GM18498 (cell line): ENCODE measurements around the gene SMIM38.
"Not testable (repeated sequence)": the region's sequence is repeated elsewhere in the genome, so short reads cannot be mapped to it uniquely, and the experiment has no call there.

Experiments
- ATAC-seq: cut with Tn5 transposase; IDR thresholded peaks from one replicate; pipeline ENCODE4 v1.9.1; 2021; ENCODE audit warnings: mild to moderate bottlenecking, moderate library complexity; ENCODE audit not compliant: unreplicated experiment

SMIM38 gene

DNA sequence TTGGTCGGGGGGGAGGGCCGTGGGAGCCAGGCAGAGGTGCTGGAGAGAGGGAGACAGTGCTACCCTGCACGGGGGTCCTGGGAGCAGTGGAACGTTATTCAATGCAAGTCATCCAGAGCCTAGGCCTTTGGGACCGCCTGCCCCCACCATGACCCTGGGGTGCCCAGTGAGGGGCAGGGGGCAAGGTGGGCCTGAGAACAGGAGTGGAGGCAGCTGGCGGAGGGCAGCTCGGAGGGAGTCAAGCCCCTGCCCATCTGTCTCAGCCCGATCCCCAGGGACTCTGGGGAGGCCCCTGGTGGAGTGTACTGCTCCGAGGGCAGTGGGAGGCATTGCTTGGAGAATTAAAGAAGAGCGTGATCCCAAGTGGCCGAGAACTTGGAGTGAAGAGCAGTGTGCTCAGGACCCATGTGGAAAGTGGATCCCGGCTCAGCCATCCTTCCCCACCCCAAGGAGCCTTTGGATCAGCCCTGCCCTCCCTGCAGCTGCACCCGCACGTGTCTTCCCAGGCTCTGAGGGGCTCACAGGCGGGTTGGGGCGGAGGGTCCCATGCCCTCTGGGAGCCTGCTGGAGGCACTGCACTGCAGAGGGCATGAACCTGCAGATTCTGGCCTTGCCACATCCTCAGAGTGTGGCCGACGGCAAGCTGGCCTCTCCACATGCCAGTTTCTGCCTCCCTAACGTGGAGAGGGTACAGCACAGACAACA is 34.0 kb upstream of the SMIM38 start:
- no peak for ATAC-seq

DNA sequence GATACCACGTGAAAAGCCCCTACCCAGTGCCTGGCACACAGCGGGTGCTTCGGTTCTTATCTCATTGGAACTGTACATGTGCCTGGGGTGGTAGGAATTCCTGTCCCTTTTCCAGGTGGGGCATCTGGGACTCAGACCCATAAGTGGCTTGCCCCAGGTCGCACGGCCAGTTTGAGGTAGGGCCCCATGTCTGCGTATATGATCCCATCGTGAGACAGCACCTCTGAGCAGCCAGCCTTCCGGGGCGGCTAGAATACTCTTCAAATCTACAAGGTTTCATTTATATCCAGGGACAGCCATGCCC is 33.5 kb upstream of the SMIM38 start:
- ATAC-seq: no peak

DNA sequence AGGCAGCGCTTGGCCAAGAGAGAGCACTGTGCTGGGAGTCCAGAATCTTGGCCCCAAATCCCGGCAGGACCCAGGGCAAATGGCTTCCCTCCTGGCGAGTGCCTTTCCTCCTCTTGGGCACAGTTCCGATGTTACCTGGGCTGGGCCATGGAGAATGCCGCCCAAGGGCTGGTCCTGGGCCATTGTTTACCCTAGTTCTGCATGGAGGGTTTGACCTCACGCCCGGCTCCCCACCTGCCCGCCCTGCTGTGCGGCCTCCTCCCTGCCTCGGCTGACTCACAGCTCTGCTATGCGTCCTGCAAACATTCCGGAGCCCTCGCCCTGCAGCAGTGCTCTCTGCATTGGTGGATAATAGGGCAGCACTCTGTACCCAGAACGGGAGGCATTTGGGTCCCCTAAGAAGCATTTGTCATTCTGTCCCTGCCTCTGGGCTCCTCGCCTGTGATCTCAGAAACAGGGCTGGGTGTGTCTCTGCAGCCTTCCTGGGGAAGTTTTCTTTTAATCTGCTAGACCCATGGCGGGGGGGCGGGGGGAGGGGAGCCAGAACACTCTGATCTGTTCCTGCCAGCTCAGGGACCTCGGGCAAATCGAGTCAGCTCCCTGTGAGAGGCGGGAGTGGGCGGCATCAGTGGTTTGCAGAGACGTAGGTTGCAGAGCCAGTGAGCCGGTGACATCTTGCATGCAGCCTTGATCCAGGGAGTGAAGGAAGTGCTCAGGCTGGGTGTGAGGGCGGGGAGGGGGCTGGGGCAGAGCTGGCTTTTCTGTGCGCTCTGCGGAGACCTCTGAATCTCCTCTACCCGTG is 32.9 kb upstream of the SMIM38 start:
- ATAC-seq: no peak

DNA sequence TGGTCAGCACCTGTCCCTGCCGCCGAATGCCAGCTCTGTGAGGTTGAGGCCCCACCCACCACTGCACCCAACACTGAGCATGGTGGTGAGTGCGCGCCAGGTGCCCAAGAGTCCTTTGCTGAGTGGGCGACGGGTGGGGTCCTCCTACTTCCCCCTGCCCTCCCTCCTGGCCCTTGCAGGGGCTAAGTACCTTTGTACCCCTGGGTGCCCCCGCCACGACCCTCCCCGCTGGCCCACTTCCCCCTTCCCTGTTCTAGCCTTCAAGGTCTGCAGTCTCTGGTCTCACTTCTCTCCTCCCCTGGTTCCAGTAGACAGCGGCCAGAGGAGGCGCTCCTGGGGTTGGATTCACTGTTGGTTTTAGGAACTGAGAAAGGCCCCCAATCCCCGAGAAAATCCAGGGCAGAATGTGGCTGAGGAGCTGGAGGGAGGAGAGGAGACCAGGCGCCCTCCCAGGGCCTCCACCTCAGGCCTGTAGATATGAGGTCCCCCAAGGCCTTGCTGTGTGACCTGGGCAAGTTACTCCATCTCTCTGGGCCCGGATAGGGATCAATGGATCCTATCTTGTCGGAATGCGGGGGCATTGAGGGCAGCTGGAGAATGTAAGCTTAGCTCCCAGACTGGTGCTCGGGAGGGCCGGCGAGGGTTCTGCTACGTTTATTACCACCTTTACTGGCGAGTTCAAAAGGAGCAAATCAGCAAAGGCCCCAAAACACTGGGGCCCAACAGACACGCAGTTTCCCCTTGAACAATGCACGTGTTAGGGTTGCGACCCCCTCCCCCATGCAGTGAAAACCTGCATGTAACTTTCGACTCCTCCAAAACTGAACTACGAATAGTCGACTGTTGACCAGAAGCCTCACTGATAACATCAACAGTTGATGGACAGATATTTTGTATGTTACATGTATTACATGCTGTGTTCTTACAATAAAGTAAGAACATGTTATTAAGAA is 31.9 kb upstream of the SMIM38 start:
- no peak for ATAC-seq

DNA sequence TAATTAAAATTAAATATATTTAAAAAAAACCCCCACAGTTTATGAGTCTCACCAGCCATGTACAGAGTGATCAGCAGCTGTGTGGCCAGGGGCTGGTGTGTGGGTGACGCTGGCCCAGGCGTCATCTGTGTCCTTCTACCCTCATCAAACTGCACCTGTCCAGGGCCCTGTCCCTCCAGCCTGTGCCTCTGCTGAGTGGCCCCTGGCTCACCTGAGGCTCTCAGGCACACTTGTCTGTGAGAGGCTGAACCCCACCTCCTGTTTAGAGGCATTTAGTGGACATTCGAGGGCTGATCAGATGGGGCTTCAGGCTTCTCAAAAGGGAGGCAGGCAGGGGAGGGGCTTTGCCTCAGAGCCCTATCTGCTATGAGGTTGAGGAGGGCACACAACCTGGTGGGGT is 29.9 kb upstream of the SMIM38 start:
- ATAC-seq: no peak

DNA sequence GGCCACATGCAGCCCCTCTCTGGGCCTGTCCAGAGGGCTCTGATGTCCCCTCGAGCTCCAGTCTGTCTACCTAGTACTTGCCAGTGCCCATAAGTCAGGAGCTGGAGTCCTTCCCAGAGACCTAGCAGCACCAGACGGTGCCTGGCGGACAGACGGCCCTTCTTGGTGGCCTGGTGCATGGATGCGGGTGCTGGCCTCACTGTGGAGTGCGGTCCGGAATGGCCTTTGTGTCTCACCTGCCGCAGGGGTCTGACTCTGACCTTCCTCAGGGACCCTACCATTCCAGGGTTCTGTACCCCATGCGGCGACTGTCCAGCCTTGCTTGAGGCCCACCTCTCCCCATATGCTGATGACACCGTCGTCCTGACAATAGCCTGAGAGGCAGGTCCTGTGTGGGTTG is 29.4 kb upstream of the SMIM38 start:
- ATAC-seq: no peak

DNA sequence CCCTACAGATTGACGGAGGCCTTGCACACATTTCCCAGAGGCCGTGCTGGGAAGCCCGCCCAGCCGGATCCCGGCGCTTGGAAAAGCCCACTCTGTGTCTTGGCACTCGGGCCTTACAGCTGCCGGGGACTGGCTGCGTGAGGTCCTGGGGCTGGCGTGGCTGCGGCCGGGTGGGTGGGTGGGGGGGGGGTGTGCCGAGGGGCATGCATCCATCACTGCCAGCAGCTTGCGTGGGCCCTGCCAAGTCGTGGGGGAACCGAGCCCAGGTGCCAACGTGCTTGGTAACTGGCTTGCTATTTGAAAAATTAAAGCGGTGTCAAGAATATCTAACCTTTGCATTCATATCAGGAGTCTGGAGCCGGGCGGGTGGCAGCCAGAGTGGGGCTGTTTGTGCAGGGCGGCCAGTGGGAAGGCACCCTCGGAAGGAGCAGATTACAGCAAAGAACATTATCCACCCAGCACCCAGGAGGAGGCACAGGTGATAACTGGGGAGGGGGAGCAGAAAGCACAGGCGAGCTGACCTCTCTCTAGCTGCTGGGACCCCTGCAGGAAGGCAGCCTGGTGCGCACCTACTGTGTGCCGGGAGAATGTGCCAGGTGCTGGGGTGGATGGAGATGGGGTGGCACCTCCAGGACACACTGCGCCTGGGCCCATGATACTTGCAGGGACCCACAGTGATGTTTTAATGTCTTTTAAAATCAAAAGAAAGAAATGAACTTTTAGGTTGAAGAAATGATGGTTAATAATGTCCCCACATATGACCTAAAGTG is 28.5 kb upstream of the SMIM38 start:
- no peak for ATAC-seq

DNA sequence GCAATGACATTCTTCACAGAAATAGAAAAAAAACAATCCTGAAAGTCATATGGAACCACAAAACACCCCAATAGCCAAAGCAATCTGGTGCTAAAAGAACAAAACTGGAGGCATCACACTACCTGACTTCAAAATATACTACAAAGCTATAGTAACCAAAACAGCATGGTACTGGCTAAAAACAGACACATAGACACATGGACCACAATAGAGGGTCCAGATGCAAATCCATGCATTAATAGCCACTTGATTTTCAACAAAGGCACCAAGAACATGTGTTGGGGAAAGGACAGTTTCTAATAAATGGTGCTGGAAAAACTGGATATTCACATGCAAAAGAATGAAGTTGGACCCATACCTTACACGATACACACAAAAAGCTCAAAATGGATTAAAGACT is 27.9 kb upstream of the SMIM38 start:
- ATAC-seq: no peak

DNA sequence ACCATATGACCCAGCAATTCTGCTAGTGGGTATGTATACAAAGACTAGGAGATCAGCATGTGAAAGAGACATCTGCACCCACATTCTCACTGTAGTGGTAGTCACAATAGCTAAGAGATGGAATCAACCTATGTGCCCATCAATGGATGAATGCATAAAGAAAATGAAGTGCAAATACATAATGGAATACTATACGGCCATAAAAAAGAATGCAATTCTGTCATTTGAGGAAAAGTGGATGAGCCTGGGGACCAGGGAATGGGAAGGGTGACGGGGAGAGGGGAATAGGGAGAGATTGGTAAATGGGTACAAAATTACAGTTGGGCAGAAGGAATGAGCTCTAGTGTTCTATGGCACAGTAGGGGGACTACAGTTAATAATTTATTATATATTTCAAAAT is 26.7 kb upstream of the SMIM38 start:
- no peak for ATAC-seq

DNA sequence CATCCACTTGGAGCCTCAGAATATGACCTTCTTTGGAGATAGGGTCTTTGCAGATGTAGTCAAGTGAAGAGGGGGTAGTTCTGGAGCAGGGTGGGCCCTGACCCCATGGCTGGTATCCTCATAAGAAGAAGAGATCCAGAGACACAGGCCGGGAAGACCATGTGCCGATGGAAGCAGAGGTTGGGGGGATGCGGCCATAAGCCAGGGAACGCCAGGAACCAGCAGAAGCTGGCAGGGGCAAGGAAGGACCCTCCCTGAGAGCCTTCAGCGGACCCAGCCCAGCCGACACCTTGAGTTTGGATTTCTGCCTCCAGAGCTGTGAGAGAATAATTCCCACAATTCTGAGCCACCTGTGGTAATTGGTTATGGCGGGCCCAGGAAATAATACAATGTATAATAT is 26.1 kb upstream of the SMIM38 start:
- no peak for ATAC-seq

DNA sequence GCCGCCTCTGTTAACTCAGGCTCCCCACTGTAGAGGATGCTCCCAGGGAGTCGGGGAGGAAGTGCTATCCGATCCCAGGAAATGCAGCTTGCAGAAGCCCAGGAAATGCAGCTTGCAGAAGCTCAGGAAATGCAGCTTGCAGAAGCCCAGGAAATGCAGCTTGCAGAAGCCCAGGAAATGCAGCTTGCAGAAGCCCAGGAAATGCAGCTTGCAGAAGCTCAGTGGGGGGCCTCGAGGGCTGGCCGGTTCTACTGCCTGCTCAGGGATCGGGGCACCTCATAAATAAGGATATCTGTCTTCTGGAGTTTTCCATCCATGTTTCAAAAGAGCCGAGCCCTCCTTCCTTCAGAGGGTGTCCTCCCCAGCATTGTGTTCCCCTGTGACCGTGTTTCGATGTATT is 25.1 kb upstream of the SMIM38 start:
- ATAC-seq: no peak

DNA sequence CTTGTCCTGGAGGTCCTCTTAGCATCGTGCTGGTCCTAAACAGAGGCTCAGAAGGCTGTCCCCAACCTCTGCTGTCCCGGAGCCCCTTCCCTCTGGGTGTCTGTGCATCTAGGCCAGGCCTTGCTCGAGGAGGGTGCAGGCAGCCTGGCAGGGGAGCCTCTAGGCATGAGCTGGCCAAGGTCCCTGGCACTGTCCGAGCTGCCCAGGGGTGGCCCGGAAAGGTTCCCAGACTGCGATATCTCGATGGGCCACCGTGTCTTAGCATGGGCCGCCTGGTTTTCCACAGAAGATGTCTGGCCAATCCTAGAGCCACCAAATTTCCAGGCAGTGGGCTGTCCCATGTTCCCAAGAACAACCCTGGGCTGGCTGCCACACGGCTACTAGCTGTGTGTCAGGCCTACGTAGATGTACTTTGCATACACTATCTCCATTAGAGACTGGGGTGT is 24.6 kb upstream of the SMIM38 start:
- no peak for ATAC-seq

DNA sequence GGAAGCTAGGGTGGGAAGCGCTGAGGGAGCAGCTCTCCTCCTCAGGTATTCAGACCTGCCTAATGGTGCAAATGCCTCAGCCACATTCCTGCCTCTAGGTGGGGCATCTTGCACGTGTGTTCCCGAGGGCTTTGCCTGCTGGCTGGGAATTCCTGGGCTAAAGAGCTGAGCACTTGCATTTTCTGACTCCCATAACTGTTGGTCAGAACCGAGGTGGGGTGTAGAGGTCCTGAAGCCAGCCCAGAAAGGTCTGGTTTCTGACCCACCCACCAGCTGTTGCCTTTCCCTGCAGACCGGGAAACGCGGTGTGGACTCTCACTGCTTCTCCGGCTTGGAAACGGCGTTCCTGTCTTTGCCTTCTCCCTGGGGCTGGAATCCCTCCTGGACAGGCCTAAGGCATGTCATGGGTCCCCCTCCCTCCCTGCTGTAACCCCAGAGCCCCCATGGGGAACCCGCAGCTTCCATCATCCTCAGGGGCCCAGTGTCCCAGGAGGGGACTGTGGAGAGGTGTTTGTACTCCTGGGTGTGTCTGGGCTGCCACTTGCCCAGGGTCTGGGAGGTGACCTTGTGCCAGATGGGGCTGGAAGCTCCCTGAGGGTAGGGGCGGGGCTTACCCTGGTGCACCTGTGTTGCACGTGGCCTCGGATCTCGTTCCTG is 24.0 kb upstream of the SMIM38 start:
- ATAC-seq: no peak

DNA sequence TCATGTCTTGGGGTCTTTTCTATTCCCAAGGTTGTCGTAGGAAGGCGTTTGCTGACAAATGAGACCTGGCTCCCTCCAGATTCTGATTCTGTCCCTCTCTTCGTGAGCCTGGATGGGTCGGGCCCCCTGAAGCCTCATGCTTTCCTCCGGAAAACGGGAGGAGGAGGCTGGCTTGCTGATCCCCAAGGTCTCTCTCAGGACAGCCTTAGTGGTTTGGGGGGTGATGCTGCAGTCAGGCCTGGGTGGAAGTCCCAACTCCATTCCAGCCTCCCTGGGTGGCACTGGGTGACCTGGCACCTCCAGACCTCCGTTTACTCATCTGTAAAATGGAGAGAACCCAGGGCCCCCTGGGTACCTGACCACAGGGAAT is 23.4 kb upstream of the SMIM38 start:
- no peak for ATAC-seq

DNA sequence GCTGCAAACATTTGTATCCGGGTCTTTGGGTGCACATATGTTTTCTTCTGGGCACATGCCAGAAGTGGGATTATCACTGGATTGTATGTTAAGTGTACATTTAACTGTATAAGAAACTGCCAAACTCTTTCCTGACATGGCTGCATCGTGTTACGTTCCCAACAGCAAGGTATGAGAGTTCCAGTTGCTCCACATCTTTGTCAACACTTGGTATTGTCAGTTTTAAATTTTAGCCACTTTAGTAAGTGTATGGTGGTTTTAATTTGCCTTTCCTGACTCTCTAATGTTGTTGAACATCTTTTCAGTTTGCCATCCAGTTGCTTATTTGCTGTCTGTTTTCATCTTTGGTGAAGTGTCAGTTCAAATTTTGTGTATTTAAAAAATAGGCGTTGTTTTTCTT is 22.5 kb upstream of the SMIM38 start:
- ATAC-seq: no peak

DNA sequence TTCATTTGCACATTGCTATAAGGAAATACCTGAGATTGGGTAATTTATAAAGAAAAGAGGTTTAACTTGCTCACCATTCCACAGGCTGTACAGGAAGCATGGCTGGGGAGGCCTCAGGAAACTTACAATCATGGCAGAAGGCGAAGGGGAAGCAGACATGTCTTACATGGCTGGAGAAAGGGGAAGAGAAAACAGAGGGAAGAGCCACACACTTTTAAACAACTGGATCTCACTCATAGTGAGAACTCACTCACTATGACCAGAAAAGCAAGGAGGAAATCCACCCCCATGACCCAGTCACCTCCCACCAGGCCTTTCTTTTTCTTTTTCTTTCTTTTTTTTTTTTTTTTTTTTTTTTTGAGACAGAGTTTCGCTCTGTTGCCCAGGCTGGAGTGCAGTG is 21.6 kb upstream of the SMIM38 start:
- not testable (repeated sequence) for ATAC-seq

DNA sequence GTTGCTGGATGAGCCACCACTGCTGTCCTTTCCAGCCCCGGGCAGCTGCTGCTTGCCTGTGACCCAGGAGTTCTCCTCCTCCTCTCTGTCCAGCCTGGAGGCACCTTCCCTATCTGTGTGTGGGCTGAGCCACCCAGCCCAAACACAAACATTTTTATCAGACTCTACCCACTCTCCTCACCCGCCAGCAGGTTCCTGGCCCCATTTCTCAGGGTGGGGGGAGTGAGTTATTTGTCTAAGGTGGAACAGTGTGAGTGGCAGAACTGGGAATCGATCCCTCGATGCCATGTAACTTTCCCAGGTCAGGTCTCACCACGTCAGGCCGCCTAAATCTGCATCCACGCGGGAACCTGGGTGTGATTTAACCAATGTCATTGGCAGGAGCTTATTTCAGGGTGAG is 20.8 kb upstream of the SMIM38 start:
- ATAC-seq: no peak

DNA sequence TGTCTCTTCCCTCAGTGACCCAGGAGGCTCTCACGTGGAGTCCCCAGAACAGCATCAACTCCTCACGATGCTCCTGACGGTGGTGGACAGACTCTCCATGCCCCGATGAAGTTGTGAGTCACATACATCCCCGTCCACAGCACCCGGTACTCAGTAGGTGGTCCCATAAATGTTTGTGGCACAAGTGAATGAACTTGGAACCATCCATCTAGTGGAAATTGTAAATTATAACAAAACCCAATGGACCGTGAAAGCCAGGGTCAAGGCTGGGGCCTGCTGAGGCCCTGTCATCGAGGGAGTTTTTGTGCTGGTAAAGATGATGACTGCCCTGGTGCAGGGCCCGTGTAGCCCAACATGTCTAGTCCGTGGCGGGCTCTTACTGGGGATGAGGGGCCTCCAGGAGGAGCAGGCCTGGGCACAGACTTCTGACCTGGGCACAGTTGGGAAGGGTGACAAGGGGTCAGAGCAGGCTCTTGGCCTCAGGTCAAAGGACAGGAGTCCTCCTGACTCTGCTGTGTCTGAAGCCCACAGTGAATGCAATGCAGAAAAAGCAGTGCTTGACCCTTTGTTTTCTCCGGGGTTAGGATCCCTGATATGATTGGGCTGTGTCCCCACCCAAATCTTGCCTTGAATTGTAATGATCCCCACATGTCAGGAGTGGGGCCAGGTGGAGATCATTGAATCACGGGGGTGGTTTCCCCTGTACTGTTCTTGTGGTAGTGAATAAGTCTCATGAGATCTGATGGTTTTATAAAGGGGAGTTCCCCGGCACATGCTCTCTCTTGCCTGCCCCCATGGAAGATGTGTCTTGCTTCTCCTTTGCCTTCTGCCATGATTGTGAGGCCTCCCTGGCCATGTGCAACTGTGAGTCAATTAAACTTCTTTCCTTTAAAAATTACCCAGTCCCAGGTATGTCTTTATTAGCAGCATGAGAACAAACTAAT is 20.0 kb upstream of the SMIM38 start:
- ATAC-seq: no peak

DNA sequence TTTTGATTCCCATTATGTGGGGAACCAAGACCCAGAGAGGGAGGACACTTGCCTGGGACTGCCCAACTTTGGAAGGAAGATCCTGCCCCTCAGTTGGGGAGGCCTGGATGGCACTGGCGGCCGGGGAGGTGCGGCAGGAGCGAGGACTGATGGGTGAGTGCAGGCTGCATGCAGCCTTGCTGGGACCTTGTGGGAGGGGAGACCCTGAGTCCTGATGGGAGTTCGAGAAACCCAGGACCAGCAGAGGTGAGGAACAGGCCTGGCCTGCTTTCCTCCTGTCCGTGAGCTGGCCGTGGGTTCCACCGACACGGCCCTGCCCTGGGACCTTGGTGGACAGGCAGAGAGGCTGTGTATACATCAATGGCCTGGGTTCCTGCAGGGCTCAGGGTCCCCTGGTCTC is 19.3 kb upstream of the SMIM38 start:
- no peak for ATAC-seq
